DMS53 (cell line): ENCODE measurements around the gene ARHGAP26.

Experiments used
- DNase-seq: peaks from one replicate; lab custom pipeline; 2025; lab: John Stamatoyannopoulos, UW

Gene ARHGAP26

GRCh38 chr5:143142596-143143435, 372.6 kb downstream of the ARHGAP26 start:
- no peak for DNase-seq

- DNase-seq = no peak
Observed at GRCh38 chr5:143143973-143144372, 373.8 kb downstream of the ARHGAP26 start.

GRCh38 chr5:143145243-143146160, 375.3 kb downstream of the ARHGAP26 start:
- no peak for DNase-seq

DNA sequence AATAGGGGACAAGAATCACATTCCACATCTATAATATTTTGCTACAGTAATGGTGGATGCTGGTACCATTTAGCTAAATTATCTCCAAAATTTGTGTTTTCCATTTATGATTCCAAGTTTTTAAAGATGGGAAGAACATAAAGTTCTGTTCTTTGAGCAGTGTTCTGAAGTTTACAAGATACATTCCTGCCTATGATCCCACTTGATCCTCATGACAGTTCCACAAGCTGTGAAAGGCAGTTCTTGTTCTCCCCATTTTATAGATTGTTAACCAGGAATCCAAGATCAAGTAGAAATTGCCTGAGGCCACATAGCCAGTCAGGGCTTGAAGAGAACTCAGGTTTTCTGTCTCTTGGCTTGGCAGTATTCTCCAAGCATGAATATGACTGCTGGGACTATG, 376.0 kb downstream of the ARHGAP26 start:
- DNase-seq = no peak

GRCh38 chr5:143147383-143147782, 377.2 kb downstream of the ARHGAP26 start:
- DNase-seq = no peak

DNA sequence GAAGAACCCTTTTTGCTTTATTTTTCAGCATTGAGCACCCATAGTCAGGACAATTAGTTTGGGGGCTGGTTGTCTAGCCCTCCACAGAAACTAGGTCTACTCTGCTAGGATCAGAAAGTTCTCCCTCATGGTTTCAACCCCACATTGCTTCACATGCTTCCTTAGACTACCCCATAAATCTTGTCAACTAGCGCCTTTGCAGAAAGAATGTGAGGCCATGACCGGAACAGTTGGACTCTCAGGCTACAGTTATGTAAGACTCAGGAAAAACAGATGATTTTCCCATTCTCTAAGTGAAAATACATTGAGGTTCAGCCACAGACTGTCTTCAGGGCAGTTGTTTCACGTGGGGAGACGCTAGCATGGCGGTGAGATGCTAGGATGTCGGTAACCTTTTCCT, 377.7 kb downstream of the ARHGAP26 start:
- DNase-seq = no peak

DNA sequence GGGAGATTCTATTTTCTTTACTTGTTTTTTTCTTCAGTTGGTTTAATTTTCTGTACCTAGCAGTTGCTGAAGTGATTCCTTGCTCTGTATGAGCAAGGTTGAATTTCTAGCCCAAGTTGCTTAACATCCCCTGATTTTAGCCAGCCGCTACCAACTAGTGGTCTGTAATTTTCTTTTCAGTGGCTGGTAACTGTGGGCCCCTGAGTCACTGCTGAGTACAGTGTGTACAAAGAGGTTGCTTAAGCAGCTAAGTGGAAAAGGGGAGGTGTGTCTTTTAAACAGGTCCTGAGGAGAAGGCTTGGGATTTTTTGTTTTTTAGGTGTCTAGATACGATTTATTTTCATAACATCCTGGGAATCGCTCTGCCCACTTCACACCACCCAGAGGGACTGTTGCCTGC, 378.6 kb downstream of the ARHGAP26 start:
- DNase-seq = no peak

DNA sequence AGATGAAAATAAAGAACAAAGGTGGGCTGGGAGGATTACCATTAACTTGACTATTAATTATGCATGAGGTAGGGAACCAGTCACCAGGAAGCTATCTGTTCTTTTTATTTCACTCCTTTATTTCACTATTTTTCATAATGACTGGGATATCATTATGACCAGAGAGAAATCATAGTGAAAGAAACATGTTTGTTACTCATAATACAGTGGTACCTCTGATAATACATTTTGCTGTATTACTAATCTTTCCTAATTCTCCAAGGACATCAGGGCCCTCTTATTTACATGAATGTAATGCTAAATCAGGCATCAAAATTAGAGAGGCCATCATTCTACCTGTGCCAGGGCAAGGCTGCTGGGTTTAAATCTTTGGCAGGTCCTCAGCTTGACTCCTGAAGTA, 379.6 kb downstream of the ARHGAP26 start:
- no peak for DNase-seq

DNA sequence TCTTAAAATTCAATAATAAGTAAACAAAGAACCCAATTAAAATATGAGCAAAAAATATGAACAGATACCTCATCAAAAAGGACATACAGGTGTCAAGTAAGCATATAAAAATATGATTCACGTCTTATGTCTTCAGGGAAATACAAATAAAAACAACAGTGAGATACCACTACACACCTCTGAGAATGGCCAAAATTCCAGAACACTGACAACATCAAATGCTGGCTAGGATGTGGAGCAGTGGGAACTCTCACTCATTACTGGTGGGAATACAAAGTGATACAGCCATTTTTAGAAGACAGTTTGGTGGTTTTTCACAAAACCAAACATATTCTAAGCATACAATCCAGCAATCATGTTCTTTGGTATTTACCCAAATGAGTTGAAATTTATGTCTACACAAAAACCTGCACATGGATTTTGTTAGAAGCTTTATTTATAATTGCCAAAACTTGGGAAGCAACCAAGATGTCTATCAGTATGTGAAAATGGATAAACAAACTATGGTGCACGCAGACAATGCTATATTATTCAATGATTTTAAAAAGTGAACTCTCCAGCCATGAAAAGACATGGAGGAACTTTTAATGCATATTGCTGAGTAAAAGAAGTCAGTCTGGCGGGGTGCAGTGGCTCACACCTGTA, 381.0 kb downstream of the ARHGAP26 start:
- DNase-seq = no peak

DNA sequence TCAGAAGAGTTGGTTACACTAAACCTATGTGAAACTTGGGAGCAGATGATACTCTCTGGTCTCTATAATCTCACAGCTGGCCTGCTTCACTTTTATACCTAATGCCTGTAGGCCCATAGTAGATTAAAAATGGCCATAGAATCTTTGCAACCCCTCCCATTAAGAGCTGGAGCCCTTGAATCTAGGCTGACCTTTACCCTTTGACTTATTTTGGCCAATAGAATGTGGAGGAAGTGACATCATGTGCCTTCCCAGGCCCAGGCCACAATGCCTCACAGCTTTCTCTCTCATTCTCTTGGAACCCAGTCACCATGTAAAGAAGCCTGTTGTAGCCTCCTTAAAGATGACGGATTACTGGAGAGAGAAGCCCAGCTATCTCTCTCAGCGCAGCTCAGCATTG, 382.3 kb downstream of the ARHGAP26 start:
- DNase-seq = no peak

DNA sequence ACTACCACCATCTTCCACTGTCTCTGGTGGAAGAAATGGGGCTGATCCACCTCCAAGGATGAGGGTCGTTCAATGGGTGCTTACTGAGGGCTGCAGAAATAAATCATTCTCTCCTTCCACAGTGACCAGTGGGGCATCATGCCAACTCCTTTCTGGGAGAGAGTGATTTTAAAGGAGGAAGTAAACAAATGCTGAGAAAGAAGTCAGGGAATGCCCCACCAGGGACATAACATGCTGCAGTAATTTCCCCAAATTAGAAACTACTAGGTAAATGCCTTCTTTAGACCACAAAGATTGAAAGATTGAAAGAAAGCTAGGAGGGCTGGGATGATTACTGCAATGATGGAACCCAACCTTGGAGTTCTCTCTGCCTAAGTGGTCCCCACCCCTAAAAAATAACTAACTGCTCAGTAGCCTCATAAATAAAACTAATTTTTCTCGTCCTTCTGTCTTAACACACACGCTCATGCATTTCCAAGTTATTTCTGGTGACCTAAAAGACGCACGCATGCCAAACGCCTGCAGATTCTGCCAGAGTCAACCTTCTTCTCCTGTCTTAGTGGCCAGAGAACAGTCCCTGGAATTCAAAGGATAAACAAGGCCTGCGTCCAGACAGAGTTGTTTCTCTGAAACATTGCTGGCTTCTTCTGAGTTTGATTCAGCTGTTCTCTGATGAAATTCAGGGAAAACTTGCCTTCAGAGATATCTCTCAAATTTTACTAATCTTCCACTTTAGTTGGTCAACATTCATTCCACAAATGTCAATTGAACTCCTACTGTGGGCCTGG, 383.3 kb downstream of the ARHGAP26 start:
- no peak for DNase-seq

GRCh38 chr5:143154510-143155370, 384.6 kb downstream of the ARHGAP26 start:
- no peak for DNase-seq

- no peak for DNase-seq
Observed at GRCh38 chr5:143155455-143155854, 385.3 kb downstream of the ARHGAP26 start.

DNA sequence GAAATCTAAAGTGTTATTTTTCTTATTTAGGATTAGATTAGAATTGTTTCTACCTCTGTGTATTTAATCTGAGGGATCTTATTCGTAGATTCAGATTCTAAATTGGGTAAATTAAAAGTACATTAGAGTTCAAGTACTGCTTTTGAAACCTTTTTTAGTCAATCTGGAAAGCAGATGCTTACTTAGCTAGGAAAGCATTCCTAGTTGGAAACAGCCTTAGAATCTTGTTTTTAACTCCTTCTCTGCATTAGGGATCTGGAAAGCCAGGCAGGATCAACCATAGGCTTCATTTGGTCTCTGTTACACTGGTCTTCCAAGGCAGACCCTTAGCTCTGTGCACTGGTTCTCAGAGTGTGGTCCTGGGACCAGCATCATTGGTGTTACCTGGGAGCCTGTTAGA, 385.9 kb downstream of the ARHGAP26 start:
- DNase-seq = no peak

DNA sequence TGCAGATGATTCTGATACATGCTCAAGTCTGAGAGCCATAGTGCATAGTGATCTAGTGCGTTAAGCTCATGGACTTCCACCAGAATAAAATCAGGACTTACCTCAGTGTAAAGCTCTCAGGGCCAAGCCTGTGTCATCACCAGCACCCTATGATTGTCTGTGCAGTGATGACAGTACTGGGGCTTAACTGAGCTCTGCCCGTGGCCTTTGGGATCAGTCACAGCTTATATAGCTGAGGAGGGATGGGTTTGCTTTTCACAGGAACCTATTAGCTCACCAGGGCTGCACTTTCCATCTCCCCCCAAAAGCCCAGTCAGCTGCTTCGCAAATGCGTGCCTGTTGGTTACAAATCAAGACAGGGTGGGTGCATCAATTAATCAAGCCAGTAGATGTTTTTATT, 386.4 kb downstream of the ARHGAP26 start:
- DNase-seq = no peak

DNA sequence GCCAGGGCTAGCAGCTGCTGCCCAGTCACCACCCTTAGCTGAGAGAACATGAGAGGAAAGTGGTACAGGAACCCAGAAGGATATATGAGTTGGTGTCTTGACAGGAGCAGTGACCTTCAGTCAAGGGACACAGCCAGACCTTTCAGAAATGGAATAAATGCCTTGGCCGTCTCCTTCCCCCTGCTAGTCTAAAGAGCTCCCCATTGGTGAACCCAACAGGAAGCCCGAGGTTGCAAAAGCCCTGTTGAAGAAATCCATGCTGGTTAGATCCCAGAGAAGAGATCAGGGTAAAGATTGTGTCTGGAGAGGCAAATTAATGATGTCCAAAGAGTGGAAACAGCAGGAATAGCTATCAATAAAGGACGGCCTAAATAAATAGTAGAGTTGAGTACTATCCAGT, 388.9 kb downstream of the ARHGAP26 start:
- no peak for DNase-seq

- DNase-seq = no peak
Observed at GRCh38 chr5:143161885-143162540, 391.8 kb downstream of the ARHGAP26 start.

DNA sequence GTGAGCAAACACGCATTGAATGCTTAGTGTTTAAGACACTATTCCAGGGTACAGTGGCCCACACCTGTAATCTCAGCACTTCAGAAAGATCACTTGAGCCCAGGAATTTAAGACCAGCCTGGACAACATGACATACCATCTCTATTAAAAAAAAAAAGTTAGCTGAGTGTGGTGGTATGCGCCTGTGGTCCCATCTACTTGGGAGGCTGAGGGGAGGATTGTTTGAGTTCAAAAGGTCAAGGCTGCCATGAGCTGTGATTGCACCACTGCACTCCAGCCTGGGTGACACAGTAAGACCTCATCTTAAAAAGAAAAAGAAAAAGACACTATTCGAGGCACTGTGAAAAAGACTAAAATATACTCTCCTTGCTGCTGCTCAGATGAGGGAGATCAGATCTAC, 392.6 kb downstream of the ARHGAP26 start:
- DNase-seq = no peak

- DNase-seq = no peak
Observed at GRCh38 chr5:143164557-143164956, 394.4 kb downstream of the ARHGAP26 start.
